22Rv1 (cell line): ENCODE results near the gene PRMT2.

ENCODE experiments used
- H3K27ac ChIP-seq: fragments of 450-650 bp; 2 replicates; pipeline ENCODE4 v1.5.1; 2017
- ZFX ChIP-seq: fragments of 450-650 bp; IDR thresholded peaks from 2 replicates; pipeline ENCODE4 v1.6.1; 2017; ENCODE audit warnings: antibody characterized with exemption, borderline replicate concordance
- TF ChIP-seq, protein P1 (sequence below): fragments of 450-650 bp; IDR thresholded peaks from 2 replicates; pipeline ENCODE4 v1.5.1; 2017; ENCODE audit warnings: mild to moderate bottlenecking

Gene PRMT2

GRCh38 chr21:46600305-46600704 lies 35.2 kb upstream of the PRMT2 start:
- no peak overlapping the region for H3K27ac ChIP-seq
- TF ChIP-seq, protein P1, sequence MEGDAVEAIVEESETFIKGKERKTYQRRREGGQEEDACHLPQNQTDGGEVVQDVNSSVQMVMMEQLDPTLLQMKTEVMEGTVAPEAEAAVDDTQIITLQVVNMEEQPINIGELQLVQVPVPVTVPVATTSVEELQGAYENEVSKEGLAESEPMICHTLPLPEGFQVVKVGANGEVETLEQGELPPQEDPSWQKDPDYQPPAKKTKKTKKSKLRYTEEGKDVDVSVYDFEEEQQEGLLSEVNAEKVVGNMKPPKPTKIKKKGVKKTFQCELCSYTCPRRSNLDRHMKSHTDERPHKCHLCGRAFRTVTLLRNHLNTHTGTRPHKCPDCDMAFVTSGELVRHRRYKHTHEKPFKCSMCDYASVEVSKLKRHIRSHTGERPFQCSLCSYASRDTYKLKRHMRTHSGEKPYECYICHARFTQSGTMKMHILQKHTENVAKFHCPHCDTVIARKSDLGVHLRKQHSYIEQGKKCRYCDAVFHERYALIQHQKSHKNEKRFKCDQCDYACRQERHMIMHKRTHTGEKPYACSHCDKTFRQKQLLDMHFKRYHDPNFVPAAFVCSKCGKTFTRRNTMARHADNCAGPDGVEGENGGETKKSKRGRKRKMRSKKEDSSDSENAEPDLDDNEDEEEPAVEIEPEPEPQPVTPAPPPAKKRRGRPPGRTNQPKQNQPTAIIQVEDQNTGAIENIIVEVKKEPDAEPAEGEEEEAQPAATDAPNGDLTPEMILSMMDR = no peak
- no peak for TF ChIP-seq ZFX

DNA sequence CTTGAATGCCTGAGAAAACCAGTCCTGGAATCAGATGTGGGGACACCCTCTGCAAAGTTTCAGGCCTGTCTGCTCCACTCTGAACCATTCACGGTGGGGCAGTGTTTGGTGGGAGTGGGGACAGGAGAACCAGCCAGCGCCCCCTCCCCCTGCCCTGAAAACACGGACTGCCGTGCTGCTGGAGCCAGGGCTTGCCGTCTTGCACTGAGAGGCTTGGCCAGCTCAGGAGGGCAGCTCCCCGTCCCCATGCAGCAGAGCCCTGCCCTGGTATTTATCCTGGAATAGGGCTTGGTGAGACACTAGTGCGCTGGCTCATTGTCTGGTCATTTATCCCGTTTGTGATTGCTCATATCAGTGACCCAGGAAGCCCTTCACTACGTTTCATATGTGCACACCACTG lies 34.5 kb upstream of the PRMT2 start:
- TF ChIP-seq, protein P1 = no peak
- no peak for TF ChIP-seq ZFX
- H3K27ac ChIP-seq = no peak overlapping the region

DNA sequence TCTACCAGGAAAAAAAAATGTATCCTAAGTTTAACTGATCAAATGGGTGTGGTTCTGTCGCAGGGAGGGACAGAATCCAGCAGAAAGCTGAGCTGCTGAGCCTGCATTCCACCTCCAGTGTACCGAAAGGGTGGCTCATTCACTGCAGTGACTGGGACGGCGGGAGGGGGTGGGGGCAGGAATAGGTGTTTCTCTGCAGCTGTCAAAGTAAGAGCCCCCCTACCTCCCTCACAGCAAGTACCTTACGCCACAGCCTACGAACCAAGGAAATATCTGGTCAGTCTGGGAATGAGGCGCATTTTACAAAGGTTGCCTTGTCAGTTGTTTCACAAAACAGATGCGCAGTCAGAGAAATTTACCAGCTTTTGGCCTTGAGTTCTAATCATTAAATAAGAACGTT lies 32.2 kb upstream of the PRMT2 start:
- no peak for TF ChIP-seq ZFX
- TF ChIP-seq, protein P1 = no peak
- H3K27ac ChIP-seq = no peak overlapping the region

DNA sequence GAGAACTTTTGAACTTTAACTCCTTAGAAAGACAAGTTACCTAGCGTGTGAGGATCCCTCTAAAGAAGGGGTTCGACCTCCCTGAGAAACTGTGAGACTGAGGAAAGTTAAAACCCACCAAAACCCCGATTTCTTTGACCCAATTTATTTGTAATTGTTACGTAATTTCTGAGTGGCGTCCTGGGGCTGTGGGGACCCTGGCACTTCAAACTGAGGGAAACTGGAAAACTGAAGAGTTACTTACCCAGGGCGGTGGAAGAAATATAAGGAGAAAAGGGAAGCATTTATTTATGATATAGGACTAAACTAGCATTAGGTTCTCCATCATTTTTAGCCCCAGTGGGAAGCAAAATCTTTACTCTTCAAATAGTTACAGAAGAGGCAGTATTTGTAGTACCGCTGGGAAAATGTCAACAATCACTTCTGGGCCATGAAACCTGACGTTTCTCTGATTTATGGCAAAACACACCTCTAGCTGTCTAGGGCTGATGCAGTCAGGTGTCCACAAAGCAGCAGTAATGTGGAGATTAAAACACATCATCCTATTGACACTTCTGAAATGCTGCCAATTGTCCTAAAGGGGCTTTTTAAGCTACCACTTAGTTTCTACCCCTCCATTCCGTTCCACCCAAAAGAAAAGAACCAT lies 31.0 kb upstream of the PRMT2 start:
- H3K27ac ChIP-seq = no peak overlapping the region
- TF ChIP-seq, protein P1 = no peak
- no peak for TF ChIP-seq ZFX

DNA sequence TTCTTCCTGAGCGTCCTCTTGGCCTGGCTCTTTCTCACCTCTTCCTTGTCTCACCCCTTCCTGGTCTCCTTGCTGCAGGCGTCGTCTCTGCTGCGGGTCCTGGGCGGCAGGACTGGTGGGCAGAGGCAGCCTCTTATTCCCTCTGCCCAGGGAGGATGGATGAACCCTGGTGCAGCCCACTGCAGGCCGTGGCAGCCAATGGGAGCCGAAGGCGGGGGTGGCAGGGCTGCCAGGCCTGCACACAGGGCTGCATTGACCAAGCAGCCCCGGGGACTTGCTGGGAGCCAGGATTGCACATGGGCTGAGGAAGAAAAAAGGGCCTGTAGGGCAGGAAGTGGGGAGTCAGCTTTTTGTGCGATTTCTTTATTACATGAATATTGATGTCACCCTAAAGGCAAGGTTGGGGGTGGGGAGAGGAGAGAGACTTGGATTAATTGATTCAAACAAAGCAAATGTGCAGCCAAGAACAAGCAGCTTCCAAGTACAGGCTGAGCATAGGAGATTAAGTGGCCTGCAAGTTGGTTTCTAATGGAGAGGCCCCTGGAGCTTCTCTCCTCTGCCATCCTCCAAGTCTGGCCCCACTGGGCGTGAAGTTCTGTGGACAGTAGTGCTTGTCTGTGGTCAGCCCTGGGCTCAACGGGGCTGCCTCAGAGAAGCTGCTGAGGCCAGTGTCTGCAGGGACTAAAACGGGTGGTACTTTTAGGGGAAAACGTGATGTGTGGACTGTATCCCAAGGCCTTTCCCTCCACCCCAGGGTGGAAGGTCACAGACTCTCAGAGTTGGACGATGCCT lies 30.3 kb upstream of the PRMT2 start, which contains the start of gene S100B:
TSS of gene S100B (minus strand) at position 108 of the 792 bp plus-strand sequence. CDS start 2,667 bp downstream, outside the sequence.
- H3K27ac ChIP-seq = no peak within 1 kb of the TSS
- TF ChIP-seq, protein P1 = no peak
- no peak for TF ChIP-seq ZFX

DNA sequence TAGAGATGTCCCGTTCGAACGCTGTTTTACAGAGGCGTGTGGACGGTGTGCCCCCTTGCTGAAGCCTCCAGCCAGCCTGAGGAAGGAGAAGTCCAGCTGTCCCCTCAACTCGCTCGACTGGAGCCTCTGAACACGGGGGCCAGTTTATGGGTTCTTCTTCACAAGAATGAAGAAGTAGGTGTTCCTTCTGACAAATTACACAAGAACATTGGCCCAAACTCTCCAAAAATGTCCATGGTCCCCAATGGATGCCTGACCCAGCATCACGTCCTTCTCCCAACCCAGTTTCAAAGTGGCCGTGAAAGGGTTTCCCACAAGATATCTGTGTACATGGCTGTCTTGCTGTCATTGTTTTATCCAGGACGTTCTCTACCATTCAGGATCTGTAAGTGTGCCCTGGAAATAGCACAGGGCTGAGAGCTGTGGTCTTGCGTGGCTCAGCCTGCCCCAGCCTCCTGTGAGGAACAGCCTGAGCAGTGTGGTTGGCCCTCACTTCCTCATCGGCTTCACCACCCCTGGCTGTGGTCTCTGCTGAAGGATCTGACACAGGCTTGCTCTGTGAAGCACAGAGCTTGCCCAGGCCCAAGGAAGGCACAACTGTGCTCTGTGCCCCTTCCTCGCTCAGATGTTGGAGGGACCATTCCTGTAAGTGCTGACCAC lies 29.6 kb upstream of the PRMT2 start:
- H3K27ac ChIP-seq = no peak overlapping the region

More for the DNA sequence above, 29.6 kb upstream of the PRMT2 start:
- TF ChIP-seq, protein P1 = no peak
- no peak for TF ChIP-seq ZFX
